Kidney (tissue), 14 donors: Measurements from ENCODE around the gene PHF21B. TPM values are rescaled to one million over a fixed set of nuclear protein-coding genes. Genes with fewer than 3 reads are reported as not detected.

Experiments
- DNase-seq, 5 donors: peaks; one replicate each; pipeline ENCODE4 v3.0.0-alpha.2; 2013 to 2020
- FAIRE-seq: peaks from 2 replicates; lab custom pipeline; 2012; peaks lifted over from hg19 to GRCh38; lab: Jason Lieb, UNC
- H3K27ac ChIP-seq, 2 donors: one replicate each; pipeline ENCODE4 v1.7.0; 2013; ENCODE audit warnings: low read depth in 2 of 2, low read length in 2 of 2, inconsistent platforms in 1 of 2
- H3K27me3 ChIP-seq: one replicate; pipeline ENCODE4 v1.7.1; 2013; ENCODE audit warnings: low read length, inconsistent platforms; ENCODE audit not compliant: control insufficient read depth, insufficient read depth
- H3K36me3 ChIP-seq, 3 donors: one replicate each; pipeline versions ENCODE4 v1.7.0 to v1.7.1; 2013; ENCODE audit warnings: low read length in 3 of 3, control low read depth in 1 of 3, inconsistent platforms in 1 of 3; ENCODE audit not compliant: insufficient read depth in 3 of 3, control insufficient read depth in 2 of 3
- H3K4me1 ChIP-seq, 3 donors: one replicate each; pipeline versions ENCODE4 v1.7.0 to v1.7.1; 2013; ENCODE audit warnings: low read length in 3 of 3, inconsistent platforms in 1 of 3, low read depth in 1 of 3; ENCODE audit not compliant: control insufficient read depth in 2 of 3, insufficient read depth in 2 of 3
- H3K4me3 ChIP-seq, 3 donors: one replicate each; pipeline versions ENCODE4 v1.7.0 to v1.8.1; 2013; ENCODE audit warnings: low read length in 3 of 3, control low read depth in 1 of 3, inconsistent platforms in 1 of 3
- H3K9ac ChIP-seq, 3 donors: one replicate each; pipeline versions ENCODE4 v1.7.0 to v1.7.1; 2013; ENCODE audit warnings: low read length in 3 of 3, control low read depth in 1 of 3, inconsistent platforms in 1 of 3
- H3K9me3 ChIP-seq, 3 donors: one replicate each; pipeline versions ENCODE4 v1.7.0 to v1.7.1; 2013; ENCODE audit warnings: low read length in 3 of 3, control low read depth in 1 of 3, inconsistent platforms in 1 of 3; ENCODE audit not compliant: control insufficient read depth in 2 of 3, insufficient read depth in 1 of 3
- intact Hi-C: fragments of 100-400 bp; cut with DNase I; formaldehyde crosslinking; loops from one replicate; pipeline ENCODE4 v1.11.1; 2022
- polyA plus RNA-seq: library from polyadenylated mRNA; stranded (reverse); fragments of 350-450 nt; fragmentation: Illumina TruSeq; extraction: RNeasy Lipid Tissue Mini Kit (QIAGEN cat#74804); gene quantifications from one replicate; pipeline ENCODE4 v1.2.3, GENCODE V29; 2014; ENCODE audit warnings: low read depth, low replicate concordance; ENCODE audit not compliant: insufficient read depth
- total RNA-seq: library from RNA; stranded (reverse); fragmentation: NEBNext Ultra II Directional; extraction: Animal tissue kit (Norgen Biotek cat#: 25700); gene quantifications from one replicate; pipeline ENCODE4 v1.2.1, GENCODE V29; 2021
- TF ChIP-seq, protein P1 (sequence below): IDR thresholded peaks from 3 replicates; pipeline ENCODE4 v1.5.1; 2012; ENCODE audit warnings: mild to moderate bottlenecking, moderate library complexity, borderline replicate concordance; ENCODE audit not compliant: insufficient read depth; ENCODE audit errors: extremely low read depth
- donor health status: control.
- donor health status: control.
- donor health status: control.
- donor health status: control.
- donor health status: control.
- donor health status: DM: yes; HTN: yes; CAD: no.
- donor health status: Normal renal cell carcinoma (clear cell type).

PHF21B gene
- total and polyA plus RNA-seq, 2 donors from 2014 or later: 1.1 to 2.8 TPM

DNA sequence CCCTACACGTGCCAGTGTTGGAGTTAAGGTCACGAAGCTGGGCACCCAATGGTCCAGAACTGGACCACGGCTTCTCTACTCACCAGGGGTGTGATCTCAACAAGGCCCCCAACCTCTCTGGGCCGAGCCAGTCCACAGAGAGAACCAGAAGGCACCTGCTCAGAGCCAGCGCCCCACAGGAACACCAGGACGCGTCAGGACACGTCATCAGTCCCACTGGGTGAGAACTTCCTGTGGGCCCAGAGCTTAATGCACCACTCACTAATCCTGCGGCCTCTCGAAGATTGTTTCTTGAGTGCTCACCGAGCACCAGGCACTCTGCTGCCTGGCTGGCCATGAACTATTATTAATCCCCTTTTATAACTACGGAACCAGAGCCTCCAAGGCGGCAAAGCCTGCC is 10.1 kb downstream of the PHF21B start:
- TF ChIP-seq, protein P1, sequence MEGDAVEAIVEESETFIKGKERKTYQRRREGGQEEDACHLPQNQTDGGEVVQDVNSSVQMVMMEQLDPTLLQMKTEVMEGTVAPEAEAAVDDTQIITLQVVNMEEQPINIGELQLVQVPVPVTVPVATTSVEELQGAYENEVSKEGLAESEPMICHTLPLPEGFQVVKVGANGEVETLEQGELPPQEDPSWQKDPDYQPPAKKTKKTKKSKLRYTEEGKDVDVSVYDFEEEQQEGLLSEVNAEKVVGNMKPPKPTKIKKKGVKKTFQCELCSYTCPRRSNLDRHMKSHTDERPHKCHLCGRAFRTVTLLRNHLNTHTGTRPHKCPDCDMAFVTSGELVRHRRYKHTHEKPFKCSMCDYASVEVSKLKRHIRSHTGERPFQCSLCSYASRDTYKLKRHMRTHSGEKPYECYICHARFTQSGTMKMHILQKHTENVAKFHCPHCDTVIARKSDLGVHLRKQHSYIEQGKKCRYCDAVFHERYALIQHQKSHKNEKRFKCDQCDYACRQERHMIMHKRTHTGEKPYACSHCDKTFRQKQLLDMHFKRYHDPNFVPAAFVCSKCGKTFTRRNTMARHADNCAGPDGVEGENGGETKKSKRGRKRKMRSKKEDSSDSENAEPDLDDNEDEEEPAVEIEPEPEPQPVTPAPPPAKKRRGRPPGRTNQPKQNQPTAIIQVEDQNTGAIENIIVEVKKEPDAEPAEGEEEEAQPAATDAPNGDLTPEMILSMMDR: no peak
- no peaks in the 10 kb centered on the region for H3K9me3 ChIP-seq
- no peak overlapping the region for H3K27ac ChIP-seq
- no peaks in the 10 kb centered on the region for H3K4me1 ChIP-seq
- FAIRE-seq: no peak
- no peak overlapping the region for H3K9ac ChIP-seq
- DNase-seq: no peak
- H3K36me3 ChIP-seq: no peaks in the 10 kb centered on the region
- intact Hi-C loops: no loop called here
- H3K27me3 ChIP-seq: no peaks in the 10 kb centered on the region
- no peak overlapping the region for H3K4me3 ChIP-seq

DNA sequence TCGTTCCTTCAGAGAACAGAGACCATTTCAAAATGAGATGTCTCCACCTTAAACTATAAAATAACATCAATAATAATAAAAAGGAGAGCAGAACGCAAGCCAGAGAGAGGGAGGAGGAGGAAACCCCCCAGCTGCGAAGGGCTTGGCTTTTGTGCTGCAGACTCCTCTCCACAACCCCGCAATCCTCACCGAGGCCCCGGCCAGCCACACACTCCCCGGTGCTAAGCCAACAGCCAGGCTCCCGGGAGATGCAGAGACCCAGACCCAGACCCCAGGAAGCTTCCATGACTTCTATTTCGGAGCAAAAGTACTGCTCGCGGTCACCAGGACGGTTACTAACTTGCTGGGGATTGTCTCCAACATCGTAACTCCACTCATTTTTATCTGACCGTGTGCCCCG is 10.6 kb downstream of the PHF21B start:
- H3K36me3 ChIP-seq: no peaks in the 10 kb centered on the region
- intact Hi-C loops: no loop called here
- H3K27ac ChIP-seq: no peak overlapping the region
- H3K27me3 ChIP-seq: no peaks in the 10 kb centered on the region
- no peaks in the 10 kb centered on the region for H3K9me3 ChIP-seq
- TF ChIP-seq, protein P1: no peak
- no peak overlapping the region for H3K4me3 ChIP-seq
- H3K4me1 ChIP-seq: no peaks in the 10 kb centered on the region
- no peak overlapping the region for H3K9ac ChIP-seq
- no peak for FAIRE-seq
- no peak for DNase-seq

DNA sequence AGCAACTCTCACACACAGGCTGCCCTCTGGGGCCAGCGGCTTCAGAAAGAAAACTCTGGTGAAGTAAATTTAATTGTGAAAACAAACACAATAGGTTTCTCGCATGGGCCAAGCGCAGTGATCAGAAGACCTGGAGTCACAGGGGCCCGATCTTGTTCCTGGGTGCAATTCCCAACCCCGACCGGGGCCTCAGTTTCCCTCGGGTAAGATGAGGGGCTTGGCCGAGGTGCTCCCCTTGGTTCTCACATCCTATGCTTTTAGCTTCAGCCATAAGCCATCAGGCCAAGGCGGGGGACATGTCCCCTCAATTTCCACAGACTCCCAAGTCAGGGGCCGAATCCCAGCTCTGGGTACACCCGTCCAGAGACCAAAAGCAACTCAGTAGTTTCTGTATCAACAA is 11.5 kb downstream of the PHF21B start:
- H3K36me3 ChIP-seq: no peaks in the 10 kb centered on the region
- H3K27ac ChIP-seq: no peak overlapping the region
- TF ChIP-seq, protein P1: no peak
- no peak for DNase-seq
- no peak for FAIRE-seq
- H3K9ac ChIP-seq: no peak overlapping the region
- intact Hi-C loops: no loop called here
- H3K27me3 ChIP-seq: no peaks in the 10 kb centered on the region
- no peaks in the 10 kb centered on the region for H3K9me3 ChIP-seq
- no peak overlapping the region for H3K4me3 ChIP-seq
- H3K4me1 ChIP-seq: no peaks in the 10 kb centered on the region

DNA sequence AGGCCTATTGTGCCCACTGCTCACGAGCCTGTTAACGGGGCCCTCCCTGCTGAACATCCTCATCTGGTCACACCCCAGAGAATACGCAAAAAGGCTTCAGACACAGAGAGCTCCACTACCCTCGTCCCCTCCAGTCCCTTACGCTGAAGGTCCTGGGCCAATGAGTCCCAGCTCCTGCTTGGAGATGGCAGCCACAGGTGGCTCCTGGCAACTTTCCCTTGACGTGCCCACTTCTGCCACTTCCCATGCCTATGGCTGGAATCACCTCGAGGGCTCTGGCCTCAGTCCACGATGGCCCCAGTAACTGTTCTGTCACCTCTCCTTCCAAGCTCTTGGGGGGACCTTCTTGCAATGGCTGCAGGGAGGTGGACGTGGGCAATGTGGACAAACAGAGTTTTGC is 12.7 kb downstream of the PHF21B start:
- DNase-seq (no peak), FAIRE-seq (no peak)
- H3K27me3 ChIP-seq: no peaks in the 10 kb centered on the region
- no peak overlapping the region for H3K9ac ChIP-seq
- no peak overlapping the region for H3K4me3 ChIP-seq
- no peak overlapping the region for H3K27ac ChIP-seq
- no peaks in the 10 kb centered on the region for H3K36me3 ChIP-seq
- intact Hi-C loops: no loop called here
- H3K4me1 ChIP-seq: no peaks in the 10 kb centered on the region
- no peaks in the 10 kb centered on the region for H3K9me3 ChIP-seq
- TF ChIP-seq, protein P1: no peak
